Astrocyte of the hippocampus (primary cell): Measurements from ENCODE around the gene HELQ.
"Not testable (repeated sequence)": the region's sequence is repeated elsewhere in the genome, so short reads cannot be mapped to it uniquely, and the experiment has no call there.

ENCODE experiments used
- DNase-seq: peaks from one replicate; pipeline ENCODE4 v3.0.0; 2011; ENCODE audit warnings: low read depth, low spot score

The HELQ gene

GRCh38 chr4:83455281-83456183 lies at the start of gene HELQ, which contains the start of gene MRPS18C:
TSS of gene HELQ (minus strand) at chr4:83455823. CDS start at chr4:83455693, 130 bp downstream.
TSS of gene MRPS18C (plus strand) at chr4:83456058. CDS start at chr4:83456078, 20 bp downstream.
- peak; percentile 99 for DNase-seq

- DNase-seq, result no peak
Observed at GRCh38 chr4:83504996-83505395, 49.4 kb upstream of the HELQ start.

- DNase-seq, result no peak
Observed at GRCh38 chr4:83504503-83504902, 48.9 kb upstream of the HELQ start.

GRCh38 chr4:83503974-83504373 lies 48.4 kb upstream of the HELQ start:
- no peak for DNase-seq

GRCh38 chr4:83501671-83502070 lies 46.0 kb upstream of the HELQ start:
- DNase-seq, result not testable (repeated sequence)

- DNase-seq, result no peak
Observed at GRCh38 chr4:83498187-83498586, 42.6 kb upstream of the HELQ start.

GRCh38 chr4:83496085-83496917 lies 40.7 kb upstream of the HELQ start:
- DNase-seq, result not testable (repeated sequence)

- peak; percentile 47 for DNase-seq
Observed at GRCh38 chr4:83490876-83491450, 35.3 kb upstream of the HELQ start.

- no peak for DNase-seq
Observed at GRCh38 chr4:83489711-83490326, 34.2 kb upstream of the HELQ start.

GRCh38 chr4:83486457-83487129 lies 31.0 kb upstream of the HELQ start:
- no peak for DNase-seq

GRCh38 chr4:83484500-83485461 lies 29.2 kb upstream of the HELQ start, which contains the start of gene ABRAXAS1:
TSS of gene ABRAXAS1 (minus strand) at chr4:83485100. CDS start at chr4:83485072, 28 bp downstream.
- peak; percentile 99 for DNase-seq

GRCh38 chr4:83473966-83474365 lies 18.3 kb upstream of the HELQ start:
- DNase-seq, result no peak

- no peak for DNase-seq
Observed at GRCh38 chr4:83473423-83473822, 17.8 kb upstream of the HELQ start.

GRCh38 chr4:83456184-83456501 lies 520 bp upstream of the HELQ start:
- no peak for DNase-seq

GRCh38 chr4:83454686-83455085 lies 937 bp downstream of the HELQ start:
- peak; percentile 20 for DNase-seq

- DNase-seq, result no peak
Observed at GRCh38 chr4:83449009-83449408, 6.6 kb downstream of the HELQ start.

- DNase-seq, result no peak
Observed at GRCh38 chr4:83440899-83441298, 14.7 kb downstream of the HELQ start.

GRCh38 chr4:83440148-83440814 lies 15.3 kb downstream of the HELQ start:
- no peak for DNase-seq

GRCh38 chr4:83438719-83439118 lies 16.9 kb downstream of the HELQ start:
- DNase-seq, result no peak
